GM23338 (cell line): ENCODE data around the gene A2ML1. TPM values are rescaled to one million over a fixed set of nuclear protein-coding genes. Genes with fewer than 3 reads are reported as not detected.

Experiments used
- CREB1 ChIP-seq: fragments of 250-450 bp; sonication (Bioruptor Pico); IDR thresholded peaks from 2 replicates; pipeline ENCODE4 v1.5.0; 2020; ENCODE audit warnings: low read depth, mild to moderate bottlenecking, moderate library complexity
- CTCF ChIP-seq, 2 experiments: fragments of 200-600 bp in 1 of 2; sonication (generic) in 1 of 2; conservative IDR thresholded peaks; 2 replicates each; pipeline versions ENCODE4 v1.5.1 to v1.6.1; 2016 to 2017; ENCODE audit warnings: antibody characterized with exemption in 2 of 2, low read depth in 2 of 2, mild to moderate bottlenecking in 2 of 2, moderate library complexity in 1 of 2
- EZH2 ChIP-seq: fragments of 200-600 bp; sonication (generic); IDR thresholded peaks from one replicate; pipeline ENCODE4 v1.8.0; 2017; ENCODE audit warnings: antibody characterized with exemption, mild to moderate bottlenecking, low read depth; ENCODE audit not compliant: unreplicated experiment
- NANOG ChIP-seq: IDR thresholded peaks from 2 replicates; pipeline ENCODE4 v1.6.1; 2016; ENCODE audit warnings: antibody characterized with exemption, borderline replicate concordance
- POLR2AphosphoS5 ChIP-seq: IDR thresholded peaks from 2 replicates; pipeline ENCODE4 v1.6.1; 2016; ENCODE audit warnings: antibody characterized with exemption, low read depth
- ZNF114 ChIP-seq: fragments of 250-450 bp; sonication (Bioruptor Pico); IDR thresholded peaks from 2 replicates; pipeline ENCODE4 v1.5.0; 2020; ENCODE audit warnings: mild to moderate bottlenecking, moderate library complexity
- polyA plus RNA-seq: library from polyadenylated mRNA; unstranded; fragments of >200 nt; fragmentation: Nextera tagmentation; extraction: Ambion mirVana; gene quantifications from 2 replicates; pipeline ENCODE4 v1.2.1, GENCODE V29; 2016
- total RNA-seq: library from RNA; depleted of rRNA; stranded (reverse); fragments of >200 nt; shearing (Covaris generic); gene quantifications from 2 replicates; pipeline ENCODE4 v1.2.3, GENCODE V29; 2014
- TF ChIP-seq, protein P1 (sequence below): fragments of 250-450 bp; sonication (Bioruptor Pico); IDR thresholded peaks from 2 replicates; pipeline ENCODE4 v1.5.0; 2020; ENCODE audit warnings: mild to moderate bottlenecking, moderate library complexity

Gene A2ML1
- total and polyA plus RNA-seq, 2 experiments from 2014 or later: 3.8 to 6.0 TPM

DNA sequence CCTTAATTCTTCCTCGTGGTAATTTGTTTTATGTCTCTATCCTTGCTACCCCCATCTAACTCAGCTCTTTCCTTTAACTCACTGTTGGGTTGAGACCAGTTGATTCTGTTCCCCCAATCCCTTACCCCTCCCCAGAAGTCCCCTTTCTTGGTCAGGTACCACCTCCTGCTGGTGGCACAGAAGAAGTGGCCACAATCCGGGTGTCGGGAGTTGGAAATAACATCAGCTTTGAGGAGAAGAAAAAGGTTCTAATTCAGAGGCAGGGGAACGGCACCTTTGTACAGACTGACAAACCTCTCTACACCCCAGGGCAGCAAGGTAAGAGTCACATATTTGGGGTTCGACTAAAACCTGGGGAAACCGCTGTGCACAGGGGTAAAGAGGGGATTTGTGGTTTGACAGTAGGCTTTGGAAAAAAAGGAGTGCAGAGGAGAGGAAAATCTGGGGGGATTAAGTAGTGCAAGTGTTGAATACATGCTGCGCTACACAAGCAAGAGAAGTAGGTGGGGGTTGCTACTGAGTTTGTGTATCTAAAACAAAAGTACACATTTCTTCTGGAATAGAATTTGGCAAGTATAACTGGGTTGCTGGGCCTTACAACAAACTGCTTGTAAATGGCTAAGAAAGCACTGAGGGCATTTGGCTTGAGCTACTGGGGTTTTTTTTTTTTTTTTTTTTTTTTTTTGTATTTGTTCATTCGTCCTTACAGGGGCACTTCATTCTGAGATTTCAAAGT is 1.3 kb downstream of the A2ML1 start (continued):
- TF ChIP-seq, protein P1, sequence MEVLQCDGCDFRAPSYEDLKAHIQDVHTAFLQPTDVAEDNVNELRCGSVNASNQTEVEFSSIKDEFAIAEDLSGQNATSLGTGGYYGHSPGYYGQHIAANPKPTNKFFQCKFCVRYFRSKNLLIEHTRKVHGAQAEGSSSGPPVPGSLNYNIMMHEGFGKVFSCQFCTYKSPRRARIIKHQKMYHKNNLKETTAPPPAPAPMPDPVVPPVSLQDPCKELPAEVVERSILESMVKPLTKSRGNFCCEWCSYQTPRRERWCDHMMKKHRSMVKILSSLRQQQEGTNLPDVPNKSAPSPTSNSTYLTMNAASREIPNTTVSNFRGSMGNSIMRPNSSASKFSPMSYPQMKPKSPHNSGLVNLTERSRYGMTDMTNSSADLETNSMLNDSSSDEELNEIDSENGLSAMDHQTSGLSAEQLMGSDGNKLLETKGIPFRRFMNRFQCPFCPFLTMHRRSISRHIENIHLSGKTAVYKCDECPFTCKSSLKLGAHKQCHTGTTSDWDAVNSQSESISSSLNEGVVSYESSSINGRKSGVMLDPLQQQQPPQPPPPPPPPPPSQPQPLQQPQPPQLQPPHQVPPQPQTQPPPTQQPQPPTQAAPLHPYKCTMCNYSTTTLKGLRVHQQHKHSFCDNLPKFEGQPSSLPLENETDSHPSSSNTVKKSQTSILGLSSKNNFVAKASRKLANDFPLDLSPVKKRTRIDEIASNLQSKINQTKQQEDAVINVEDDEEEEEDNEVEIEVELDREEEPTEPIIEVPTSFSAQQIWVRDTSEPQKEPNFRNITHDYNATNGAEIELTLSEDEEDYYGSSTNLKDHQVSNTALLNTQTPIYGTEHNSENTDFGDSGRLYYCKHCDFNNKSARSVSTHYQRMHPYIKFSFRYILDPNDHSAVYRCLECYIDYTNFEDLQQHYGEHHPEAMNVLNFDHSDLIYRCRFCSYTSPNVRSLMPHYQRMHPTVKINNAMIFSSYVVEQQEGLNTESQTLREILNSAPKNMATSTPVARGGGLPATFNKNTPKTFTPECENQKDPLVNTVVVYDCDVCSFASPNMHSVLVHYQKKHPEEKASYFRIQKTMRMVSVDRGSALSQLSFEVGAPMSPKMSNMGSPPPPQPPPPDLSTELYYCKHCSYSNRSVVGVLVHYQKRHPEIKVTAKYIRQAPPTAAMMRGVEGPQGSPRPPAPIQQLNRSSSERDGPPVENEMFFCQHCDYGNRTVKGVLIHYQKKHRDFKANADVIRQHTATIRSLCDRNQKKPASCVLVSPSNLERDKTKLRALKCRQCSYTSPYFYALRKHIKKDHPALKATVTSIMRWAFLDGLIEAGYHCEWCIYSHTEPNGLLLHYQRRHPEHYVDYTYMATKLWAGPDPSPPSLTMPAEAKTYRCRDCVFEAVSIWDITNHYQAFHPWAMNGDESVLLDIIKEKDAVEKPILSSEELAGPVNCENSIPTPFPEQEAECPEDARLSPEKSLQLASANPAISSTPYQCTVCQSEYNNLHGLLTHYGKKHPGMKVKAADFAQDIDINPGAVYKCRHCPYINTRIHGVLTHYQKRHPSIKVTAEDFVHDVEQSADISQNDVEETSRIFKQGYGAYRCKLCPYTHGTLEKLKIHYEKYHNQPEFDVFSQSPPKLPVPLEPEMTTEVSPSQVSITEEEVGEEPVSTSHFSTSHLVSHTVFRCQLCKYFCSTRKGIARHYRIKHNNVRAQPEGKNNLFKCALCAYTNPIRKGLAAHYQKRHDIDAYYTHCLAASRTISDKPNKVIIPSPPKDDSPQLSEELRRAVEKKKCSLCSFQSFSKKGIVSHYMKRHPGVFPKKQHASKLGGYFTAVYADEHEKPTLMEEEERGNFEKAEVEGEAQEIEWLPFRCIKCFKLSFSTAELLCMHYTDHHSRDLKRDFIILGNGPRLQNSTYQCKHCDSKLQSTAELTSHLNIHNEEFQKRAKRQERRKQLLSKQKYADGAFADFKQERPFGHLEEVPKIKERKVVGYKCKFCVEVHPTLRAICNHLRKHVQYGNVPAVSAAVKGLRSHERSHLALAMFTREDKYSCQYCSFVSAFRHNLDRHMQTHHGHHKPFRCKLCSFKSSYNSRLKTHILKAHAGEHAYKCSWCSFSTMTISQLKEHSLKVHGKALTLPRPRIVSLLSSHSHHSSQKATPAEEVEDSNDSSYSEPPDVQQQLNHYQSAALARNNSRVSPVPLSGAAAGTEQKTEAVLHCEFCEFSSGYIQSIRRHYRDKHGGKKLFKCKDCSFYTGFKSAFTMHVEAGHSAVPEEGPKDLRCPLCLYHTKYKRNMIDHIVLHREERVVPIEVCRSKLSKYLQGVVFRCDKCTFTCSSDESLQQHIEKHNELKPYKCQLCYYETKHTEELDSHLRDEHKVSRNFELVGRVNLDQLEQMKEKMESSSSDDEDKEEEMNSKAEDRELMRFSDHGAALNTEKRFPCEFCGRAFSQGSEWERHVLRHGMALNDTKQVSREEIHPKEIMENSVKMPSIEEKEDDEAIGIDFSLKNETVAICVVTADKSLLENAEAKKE (CRISPR knock-in tag): 0 out of 2 replicates have a peak, but pooled peaks have one; percentile 11
- TF ChIP-seq ZNF114 (CRISPR knock-in tag) (no peak), POLR2AphosphoS5 (no peak), NANOG (no peak), EZH2 (no peak), CTCF (conservative IDR thresholded peaks at IDR 0.05; ENCODE audit: low read depth in 2 of 2) (peak; percentile 98 to 100), CREB1 (no peak)
